HG03457 (cell line): ENCODE data around the gene NVL.

Experiments used
- ATAC-seq: cut with Tn5 transposase; IDR thresholded peaks from one replicate; pipeline ENCODE4 v1.9.1; 2021; ENCODE audit warnings: moderate number of reproducible peaks; ENCODE audit not compliant: unreplicated experiment

The NVL gene

GRCh38 chr1:224287714-224288113 lies 42.3 kb downstream of the NVL start:
- ATAC-seq: no peak

GRCh38 chr1:224282140-224282539 lies 47.8 kb downstream of the NVL start:
- ATAC-seq: no peak

GRCh38 chr1:224276771-224277487 lies 53.0 kb downstream of the NVL start:
- ATAC-seq: no peak

- no peak for ATAC-seq
Observed at GRCh38 chr1:224274970-224275626, 54.9 kb downstream of the NVL start.

- no peak for ATAC-seq
Observed at GRCh38 chr1:224273641-224274040, 56.3 kb downstream of the NVL start.

- no peak for ATAC-seq
Observed at GRCh38 chr1:224271106-224271505, 58.9 kb downstream of the NVL start.

GRCh38 chr1:224267925-224268324 lies 62.0 kb downstream of the NVL start:
- no peak for ATAC-seq

- no peak for ATAC-seq
Observed at GRCh38 chr1:224266915-224267856, 62.8 kb downstream of the NVL start.

- ATAC-seq: no peak
Observed at GRCh38 chr1:224266105-224266914, 63.7 kb downstream of the NVL start.

- no peak for ATAC-seq
Observed at GRCh38 chr1:224264321-224264720, 65.7 kb downstream of the NVL start.

- no peak for ATAC-seq
Observed at GRCh38 chr1:224262373-224263054, 67.5 kb downstream of the NVL start.

- ATAC-seq: no peak
Observed at GRCh38 chr1:224259986-224260385, 70.0 kb downstream of the NVL start.

- ATAC-seq: no peak
Observed at GRCh38 chr1:224258351-224258750, 71.6 kb downstream of the NVL start.

- ATAC-seq: no peak
Observed at GRCh38 chr1:224256640-224257039, 73.3 kb downstream of the NVL start.

- ATAC-seq: no peak
Observed at GRCh38 chr1:224253721-224254120, 76.3 kb downstream of the NVL start.

- no peak for ATAC-seq
Observed at GRCh38 chr1:224252479-224252878, 77.5 kb downstream of the NVL start.

GRCh38 chr1:224251741-224252146 lies 78.2 kb downstream of the NVL start:
- no peak for ATAC-seq

GRCh38 chr1:224245188-224245587 lies 84.8 kb downstream of the NVL start:
- no peak for ATAC-seq

- no peak for ATAC-seq
Observed at GRCh38 chr1:224238756-224239155, 91.2 kb downstream of the NVL start.

GRCh38 chr1:224238212-224238611 lies 91.8 kb downstream of the NVL start:
- no peak for ATAC-seq
